Panc1 (cell line): ENCODE data around the gene EYA2. TPM values are rescaled to one million over a fixed set of nuclear protein-coding genes. Genes with fewer than 3 reads are reported as not detected.

Source experiments
- ATAC-seq: fragments of 200-7000 bp; cut with Tn5 transposase; 2 replicates; pipeline ENCODE4 v1.9.1; 2020; ENCODE audit warnings: mild to moderate bottlenecking, moderate library complexity
- BruUV-seq: library from RNA; stranded (reverse); fragments of 400-500 nt; replicated peaks from 2 replicates; lab custom pipeline; 2021; lab: Mats Ljungman, UMichigan
- CTCF ChIA-PET: fragments of 300-600 bp; sonication (Branson Sonifier 250); formaldehyde crosslinking; loops from one replicate; lab custom pipeline; 2022; ENCODE audit warnings: antibody characterized with exemption; lab: Charles Lee
- POLR2A ChIA-PET: fragments of 300-600 bp; sonication (Branson Sonifier 250); formaldehyde crosslinking; loops from one replicate; lab custom pipeline; 2022; ENCODE audit warnings: antibody characterized with exemption; lab: Charles Lee
- DNase-seq: peaks from one replicate; pipeline ENCODE4 v3.0.0-alpha.2; 2010; ENCODE audit warnings: low read depth, low spot score
- H3K27ac ChIP-seq: 2 replicates; pipeline ENCODE4 v1.5.1; 2011; ENCODE audit warnings: mild to moderate bottlenecking, low read length, inconsistent platforms
- H3K27me3 ChIP-seq: fragments of 200-500 bp; sonication (Bioruptor generic); 2 replicates; pipeline ENCODE4 v1.6.0; 2014; ENCODE audit warnings: low read length, inconsistent platforms; ENCODE audit not compliant: control insufficient read depth, insufficient read depth
- H3K36me3 ChIP-seq: fragments of 200-500 bp; sonication (Bioruptor generic); 2 replicates; pipeline ENCODE4 v1.5.1; 2014; ENCODE audit warnings: inconsistent platforms, mild to moderate bottlenecking, low read length, moderate library complexity; ENCODE audit not compliant: control insufficient read depth, insufficient read depth
- H3K4me1 ChIP-seq: 2 replicates; pipeline ENCODE4 v1.5.1; 2011; ENCODE audit warnings: inconsistent platforms, mild to moderate bottlenecking, low read length, moderate library complexity; ENCODE audit not compliant: control insufficient read depth, insufficient read depth
- H3K4me3 ChIP-seq, 2 experiments: 2 replicates each; pipeline ENCODE4 v1.5.1; 2011 to 2012; ENCODE audit warnings: low read depth in 2 of 2, low read length in 2 of 2, mild to moderate bottlenecking in 2 of 2, inconsistent platforms in 1 of 2, moderate library complexity in 1 of 2
- H3K9me3 ChIP-seq: fragments of 200-500 bp; sonication (Bioruptor generic); 2 replicates; pipeline ENCODE4 v1.5.1; 2014; ENCODE audit warnings: low read depth, mild to moderate bottlenecking, inconsistent platforms, low read length, moderate library complexity; ENCODE audit not compliant: control insufficient read depth, insufficient read depth
- CTCF ChIP-seq: fragments of 450-650 bp; IDR thresholded peaks from 2 replicates; pipeline ENCODE4 v1.5.1; 2017; ENCODE audit warnings: mild to moderate bottlenecking
- POLR2AphosphoS5 ChIP-seq: IDR thresholded peaks from 2 replicates; pipeline ENCODE4 v1.6.1; 2012; ENCODE audit warnings: mild to moderate bottlenecking, low read depth, low read length, moderate library complexity
- REST ChIP-seq, 2 experiments: IDR thresholded peaks; 2 replicates each; pipeline ENCODE4 v1.6.1; 2011 to 2012; ENCODE audit warnings: low read depth in 2 of 2, control low read depth in 1 of 2, low read length in 1 of 2, mild to moderate bottlenecking in 1 of 2, moderate library complexity in 1 of 2; ENCODE audit not compliant: insufficient read depth in 1 of 2
- SIN3A ChIP-seq: IDR thresholded peaks from 2 replicates; pipeline ENCODE4 v1.6.1; 2012; ENCODE audit warnings: low read depth, mild to moderate bottlenecking, low read length, moderate library complexity, borderline replicate concordance; ENCODE audit not compliant: insufficient read depth
- TCF7L2 ChIP-seq: IDR thresholded peaks from 2 replicates; pipeline ENCODE4 v1.6.1; 2011; ENCODE audit warnings: mild to moderate bottlenecking, low read depth, low read length, inconsistent platforms
- in situ Hi-C: cut with HindIII; loops from 2 replicates; pipeline ENCODE4 v1.10.0; 2016; ENCODE audit warnings: low sequenced_read_pairs, low pct_unique_long_range_greater_than_20kb
- intact Hi-C: fragments of 100-400 bp; cut with micrococcal nuclease; formaldehyde crosslinking; loops from one replicate; pipeline ENCODE4 v1.10.0; 2022; ENCODE audit not compliant: unreplicated experiment
- total RNA-seq: library from RNA; stranded (reverse); gene quantifications from one replicate; pipeline ENCODE4 v1.2.1, GENCODE V29; 2021; ENCODE audit not compliant: unreplicated experiment

The EYA2 gene
- total RNA-seq, 1 experiment from 2014 or later: 1.9 TPM

GRCh38 chr20:47144463-47144862, 249.8 kb downstream of the EYA2 start:
- ATAC-seq (no peak), DNase-seq (no peak)
- H3K27ac ChIP-seq: no peak overlapping the region
- no peak overlapping the region for H3K4me3 ChIP-seq
- H3K9me3 ChIP-seq: peaks cover 4% of the 10 kb centered on the region; the same call in 1 of the 2 replicates
- intact Hi-C loops (no loop called here), in situ Hi-C loops (no loop called here)
- no peaks in the 10 kb centered on the region for H3K27me3 ChIP-seq
- no TSS peak for BruUV-seq
- no peaks in the 10 kb centered on the region for H3K36me3 ChIP-seq
- CTCF ChIA-PET: no interaction called here
- POLR2A ChIA-PET: no interaction called here
- TF ChIP-seq REST (IDR thresholded peaks at IDR 0.05; ENCODE audit: insufficient read depth in 1 of 2, low read depth in 2 of 2, low read length in 1 of 2) (no peak), POLR2AphosphoS5 (no peak), SIN3A (no peak), TCF7L2 (no peak), CTCF (no peak)
- no peaks in the 10 kb centered on the region for H3K4me1 ChIP-seq

GRCh38 chr20:47146686-47147085, 252.0 kb downstream of the EYA2 start:
- Histone ChIP-seq H3K27me3 (no peaks in the 10 kb centered on the region), H3K27ac (no peak overlapping the region), H3K4me3 (no peak overlapping the region), H3K4me1 (no peaks in the 10 kb centered on the region), H3K36me3 (no peaks in the 10 kb centered on the region), H3K9me3 (0 out of 2 replicates have a peak, but pooled peaks cover under 1% of the 10 kb centered on the region)
- ChIA-PET CTCF (no interaction called here), POLR2A (no interaction called here)
- BruUV-seq: no TSS peak
- intact Hi-C loops: no loop called here
- in situ Hi-C loops: no loop called here
- TF ChIP-seq SIN3A: no peak
- no peak for TF ChIP-seq CTCF
- ATAC-seq (peak; percentile 42; the same call in 1 of the 2 replicates), DNase-seq (no peak)
